ENCODE results near the gene RGP1.

RGP1 gene

GRCh38 chr9:35746583-35746982 lies 2.5 kb upstream of the RGP1 start:
- no peak for FAIRE-seq

GRCh38 chr9:35748242-35748857 lies 737 bp upstream of the RGP1 start:
- FAIRE-seq, result no peak

GRCh38 chr9:35749515-35750255 lies 598 bp downstream of the RGP1 start:
- no peak for FAIRE-seq

- FAIRE-seq, result no peak
These were observed 1.1 kb downstream of the RGP1 start for GRCh38 chr9:35750256-35750531.

- no peak for FAIRE-seq
These were observed 4.4 kb downstream of the RGP1 start for GRCh38 chr9:35753466-35753865.

- no peak for FAIRE-seq
These were observed 5.2 kb downstream of the RGP1 start, which contains the start of gene MSMP for GRCh38 chr9:35754264-35754663. Gene MSMP (minus strand): TSS chr9:35754276. CDS start chr9:35754129, 147 bp downstream.

GRCh38 chr9:35755071-35755470 lies 6.0 kb downstream of the RGP1 start:
- FAIRE-seq, result no peak

GRCh38 chr9:35756275-35757225 lies 7.5 kb downstream of the RGP1 start:
- FAIRE-seq, result no peak

GRCh38 chr9:35757226-35757891 lies 8.3 kb downstream of the RGP1 start:
- FAIRE-seq, result no peak

- FAIRE-seq, result no peak
These were observed 8.8 kb downstream of the RGP1 start for GRCh38 chr9:35757892-35758275.

- no peak for FAIRE-seq
These were observed 9.5 kb downstream of the RGP1 start for GRCh38 chr9:35758475-35759050.

- no peak for FAIRE-seq
These were observed 10.7 kb downstream of the RGP1 start for GRCh38 chr9:35759795-35760194.

GRCh38 chr9:35760651-35761050 lies 11.6 kb downstream of the RGP1 start:
- no peak for FAIRE-seq

GRCh38 chr9:35763181-35763580 lies 14.1 kb downstream of the RGP1 start:
- FAIRE-seq, result no peak

GRCh38 chr9:35763803-35764202 lies 14.7 kb downstream of the RGP1 start:
- FAIRE-seq, result no peak

GRCh38 chr9:35766997-35767396 lies 17.9 kb downstream of the RGP1 start:
- FAIRE-seq, result no peak

GRCh38 chr9:35767458-35767857 lies 18.4 kb downstream of the RGP1 start:
- no peak for FAIRE-seq

- no peak for FAIRE-seq
These were observed 20.7 kb downstream of the RGP1 start for GRCh38 chr9:35769763-35770162.

GRCh38 chr9:35771075-35771433 lies 22.0 kb downstream of the RGP1 start:
- FAIRE-seq, result no peak

- FAIRE-seq, result no peak
These were observed 22.4 kb downstream of the RGP1 start for GRCh38 chr9:35771534-35771933.

GRCh38 chr9:35771943-35772342 lies 22.9 kb downstream of the RGP1 start:
- FAIRE-seq, result no peak

- no peak for FAIRE-seq
These were observed 26.0 kb downstream of the RGP1 start for GRCh38 chr9:35774907-35775635.
